ENCODE results near the gene ATIC.

The ATIC gene

GRCh38 chr2:215380699-215381098, 68.8 kb downstream of the ATIC start:
- ChIA-PET CTCF (interaction anchor here (0.6 kb wide), 1 partner anchor 21 kb away, joined by 4 read pairs; no protein-coding TSS in a partner anchor), POLR2A (no interaction called here)
- Histone ChIP-seq H3K36me3 (ENCODE audit: control insufficient read depth in 2 of 2, insufficient read depth in 1 of 2, low read length in 2 of 2) (peaks cover 32 to 83% of the 10 kb centered on the region in 2 experiments), H3K4me1 (ENCODE audit: control insufficient read depth, insufficient read depth, low read length) (no peaks in the 10 kb centered on the region), H3K27ac (ENCODE audit: extremely low read depth, low read depth, low read length) (no peak overlapping the region), H3K4me3 (ENCODE audit: low read depth, low read length) (no peak overlapping the region), H3K9me3 (ENCODE audit: control insufficient read depth, insufficient read depth, low read depth, low read length) (no peaks in the 10 kb centered on the region)
- TF ChIP-seq ZNF707 (tag by site-specific recombination; IDR thresholded peaks at IDR 0.05) (no peak), ZNF132 (tag by site-specific recombination; IDR thresholded peaks at IDR 0.05; ENCODE audit: borderline replicate concordance) (no peak), ZNF324 (tag by site-specific recombination; IDR thresholded peaks at IDR 0.05) (no peak), ELK4 (IDR thresholded peaks at IDR 0.05; ENCODE audit: borderline replicate concordance, low read depth, low read length) (no peak), ZBTB48 (tag by site-specific recombination; IDR thresholded peaks at IDR 0.05) (no peak), ZNF146 (tag by site-specific recombination; IDR thresholded peaks at IDR 0.05) (no peak), ZNF837 (tag by site-specific recombination; IDR thresholded peaks at IDR 0.05) (no peak), ZNF843 (tag by site-specific recombination; IDR thresholded peaks at IDR 0.05) (no peak), ZNF510 (tag by site-specific recombination; IDR thresholded peaks at IDR 0.05; ENCODE audit: insufficient replicate concordance) (no peak), TRIM28 (IDR thresholded peaks at IDR 0.05; ENCODE audit: borderline replicate concordance, low read length) (no peak), ZNF366 (tag by site-specific recombination; conservative IDR thresholded peaks at IDR 0.05) (no peak), WT1 (tag by site-specific recombination; IDR thresholded peaks at IDR 0.05) (no peak), ZNF629 (tag by site-specific recombination; IDR thresholded peaks at IDR 0.05) (no peak), BCL6B (tag by site-specific recombination; IDR thresholded peaks at IDR 0.05) (no peak), GLI2 (tag by site-specific recombination; IDR thresholded peaks at IDR 0.05; ENCODE audit: borderline replicate concordance, low read depth) (no peak)
- TF ChIP-seq, protein P1, sequence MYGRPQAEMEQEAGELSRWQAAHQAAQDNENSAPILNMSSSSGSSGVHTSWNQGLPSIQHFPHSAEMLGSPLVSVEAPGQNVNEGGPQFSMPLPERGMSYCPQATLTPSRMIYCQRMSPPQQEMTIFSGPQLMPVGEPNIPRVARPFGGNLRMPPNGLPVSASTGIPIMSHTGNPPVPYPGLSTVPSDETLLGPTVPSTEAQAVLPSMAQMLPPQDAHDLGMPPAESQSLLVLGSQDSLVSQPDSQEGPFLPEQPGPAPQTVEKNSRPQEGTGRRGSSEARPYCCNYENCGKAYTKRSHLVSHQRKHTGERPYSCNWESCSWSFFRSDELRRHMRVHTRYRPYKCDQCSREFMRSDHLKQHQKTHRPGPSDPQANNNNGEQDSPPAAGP (tag by site-specific recombination; IDR thresholded peaks at IDR 0.05) = no peak
- TF ChIP-seq, protein P2, sequence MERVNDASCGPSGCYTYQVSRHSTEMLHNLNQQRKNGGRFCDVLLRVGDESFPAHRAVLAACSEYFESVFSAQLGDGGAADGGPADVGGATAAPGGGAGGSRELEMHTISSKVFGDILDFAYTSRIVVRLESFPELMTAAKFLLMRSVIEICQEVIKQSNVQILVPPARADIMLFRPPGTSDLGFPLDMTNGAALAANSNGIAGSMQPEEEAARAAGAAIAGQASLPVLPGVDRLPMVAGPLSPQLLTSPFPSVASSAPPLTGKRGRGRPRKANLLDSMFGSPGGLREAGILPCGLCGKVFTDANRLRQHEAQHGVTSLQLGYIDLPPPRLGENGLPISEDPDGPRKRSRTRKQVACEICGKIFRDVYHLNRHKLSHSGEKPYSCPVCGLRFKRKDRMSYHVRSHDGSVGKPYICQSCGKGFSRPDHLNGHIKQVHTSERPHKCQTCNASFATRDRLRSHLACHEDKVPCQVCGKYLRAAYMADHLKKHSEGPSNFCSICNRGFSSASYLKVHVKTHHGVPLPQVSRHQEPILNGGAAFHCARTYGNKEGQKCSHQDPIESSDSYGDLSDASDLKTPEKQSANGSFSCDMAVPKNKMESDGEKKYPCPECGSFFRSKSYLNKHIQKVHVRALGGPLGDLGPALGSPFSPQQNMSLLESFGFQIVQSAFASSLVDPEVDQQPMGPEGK (tag by site-specific recombination; IDR thresholded peaks at IDR 0.05) = no peak

DNA sequence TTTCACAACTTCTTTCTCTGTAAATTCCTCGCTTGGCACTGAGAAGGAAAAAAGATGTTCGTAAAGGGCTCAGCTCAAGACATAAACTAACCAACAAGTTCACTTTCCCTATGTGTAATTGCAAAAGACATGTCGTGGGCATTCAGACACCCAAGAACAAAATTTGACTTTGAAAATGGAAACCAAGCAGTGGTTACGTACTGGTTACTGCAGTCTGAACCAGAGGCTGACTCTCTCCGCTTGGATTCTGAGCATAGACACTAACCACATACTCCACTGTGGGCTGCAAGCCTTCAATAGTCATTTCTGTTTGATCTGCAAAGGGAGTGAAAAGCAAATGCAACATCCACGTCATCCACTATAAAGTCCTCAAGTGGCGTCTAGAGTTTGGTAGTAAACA, 70.2 kb downstream of the ATIC start:
- Histone ChIP-seq H3K4me1 (ENCODE audit: control insufficient read depth, insufficient read depth, low read length) (no peaks in the 10 kb centered on the region), H3K36me3 (ENCODE audit: control insufficient read depth in 2 of 2, insufficient read depth in 1 of 2, low read length in 2 of 2) (peaks cover 33 to 82% of the 10 kb centered on the region in 2 experiments), H3K4me3 (ENCODE audit: low read depth, low read length) (no peak overlapping the region), H3K9me3 (ENCODE audit: control insufficient read depth, insufficient read depth, low read depth, low read length) (no peaks in the 10 kb centered on the region), H3K27ac (ENCODE audit: extremely low read depth, low read depth, low read length) (no peak overlapping the region)
- ChIA-PET CTCF (no interaction called here), POLR2A (no interaction called here)
- TF ChIP-seq GFI1B (tag by site-specific recombination; IDR thresholded peaks at IDR 0.05) (no peak), ZNF16 (tag by site-specific recombination; IDR thresholded peaks at IDR 0.05; ENCODE audit: low read depth) (no peak), KLF7 (tag by site-specific recombination; IDR thresholded peaks at IDR 0.05; ENCODE audit: borderline replicate concordance) (no peak), ZFP41 (tag by site-specific recombination; IDR thresholded peaks at IDR 0.05; ENCODE audit: borderline replicate concordance) (no peak), ZNF133 (tag by site-specific recombination; IDR thresholded peaks at IDR 0.05) (no peak), ZFHX2 (tag by site-specific recombination; conservative IDR thresholded peaks at IDR 0.05) (no peak), ZNF157 (tag by site-specific recombination; IDR thresholded peaks at IDR 0.05) (no peak), HOXA7 (CRISPR knock-in tag; IDR thresholded peaks at IDR 0.05; ENCODE audit: borderline replicate concordance) (no peak), ZNF658 (tag by site-specific recombination; IDR thresholded peaks at IDR 0.05) (no peak), ZNF76 (tag by site-specific recombination; IDR thresholded peaks at IDR 0.05; ENCODE audit: borderline replicate concordance, low read depth) (no peak), GLI2 (tag by site-specific recombination; IDR thresholded peaks at IDR 0.05; ENCODE audit: borderline replicate concordance, low read depth) (no peak), ZBTB17 (tag by site-specific recombination; IDR thresholded peaks at IDR 0.05) (no peak), ZNF138 (tag by site-specific recombination; IDR thresholded peaks at IDR 0.05; ENCODE audit: borderline replicate concordance) (no peak)
